GM19099 (cell line): ENCODE results near the gene TAT.

ENCODE experiments used
- POLR2A ChIP-seq: IDR thresholded peaks from 3 replicates; pipeline ENCODE4 v1.6.1; 2011; ENCODE audit warnings: low read depth; ENCODE audit not compliant: insufficient read length; ENCODE audit errors: extremely low read depth

The TAT gene

DNA sequence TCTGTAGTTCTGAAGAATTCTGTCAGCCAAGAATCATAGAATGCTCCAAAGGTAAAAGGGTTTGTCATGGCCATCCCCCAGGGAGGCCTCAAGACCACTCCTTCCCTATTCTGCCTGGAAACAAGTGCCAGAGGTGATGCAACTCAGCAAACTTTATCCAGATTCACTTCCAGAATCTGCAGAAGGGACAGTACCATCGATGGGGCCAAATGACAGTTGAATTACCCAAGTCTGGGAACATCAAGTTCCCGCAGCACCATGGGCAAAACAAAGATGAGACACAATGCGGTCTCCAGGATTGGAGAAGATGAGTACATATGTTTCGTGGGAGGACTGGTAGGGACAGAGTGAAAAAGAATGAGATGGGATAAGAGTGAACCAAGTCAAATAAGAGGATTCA, 13.7 kb upstream of the TAT start:
- TF ChIP-seq POLR2A = no peak

DNA sequence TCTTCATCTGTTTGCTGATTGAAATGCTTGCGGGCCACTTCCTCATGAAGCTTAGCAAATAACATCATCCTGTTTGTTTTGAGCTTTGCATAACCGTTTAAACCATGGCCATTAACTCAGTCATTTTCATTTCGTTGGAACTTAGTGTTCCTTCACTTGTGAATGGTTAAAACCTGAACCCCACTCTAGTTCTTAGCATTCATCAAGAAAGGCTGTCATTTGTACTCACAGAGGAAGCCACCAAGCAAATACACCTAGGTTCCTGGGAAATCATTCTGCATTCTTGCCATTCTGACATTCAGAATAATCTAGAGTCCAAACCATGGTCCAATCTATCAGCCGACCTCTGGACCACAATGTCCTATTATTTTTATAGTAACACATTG, 8.4 kb upstream of the TAT start:
- no peak for TF ChIP-seq POLR2A

DNA sequence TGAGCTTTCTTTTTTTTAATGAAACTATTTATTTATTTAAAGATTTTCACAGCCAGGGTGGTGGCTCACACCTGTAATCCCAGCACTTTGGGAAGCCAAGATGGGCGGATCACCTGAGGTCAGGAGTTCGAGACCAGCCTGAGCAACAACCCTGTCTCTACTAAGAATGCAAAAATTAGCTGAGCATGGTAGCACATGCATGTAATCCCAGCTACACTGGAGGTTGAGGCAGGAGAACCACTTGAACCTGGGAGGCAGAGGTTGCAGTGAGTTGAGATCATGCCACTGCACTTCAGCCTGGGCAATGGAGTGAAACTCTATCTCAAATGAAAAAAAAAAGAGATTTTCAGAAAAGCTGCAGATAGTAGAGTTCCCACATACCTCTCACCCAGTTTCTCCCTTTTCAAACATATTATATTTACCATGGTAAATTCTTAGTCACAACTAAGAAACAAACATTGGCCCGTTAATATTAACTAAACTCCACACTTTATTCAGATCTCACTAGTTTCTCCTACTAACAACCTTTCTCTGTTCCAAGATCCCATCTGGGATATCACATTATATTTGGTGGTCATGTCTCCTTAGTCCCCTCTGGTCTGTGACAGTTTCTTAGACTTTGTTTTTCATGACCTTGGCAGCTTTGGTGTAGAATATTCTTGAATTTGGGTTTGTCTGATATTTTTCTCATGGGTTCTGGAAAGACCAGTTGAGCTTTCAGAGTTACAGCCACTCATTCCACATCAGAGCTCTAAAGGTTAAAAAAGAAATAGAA, 7.8 kb upstream of the TAT start:
- TF ChIP-seq POLR2A = no peak

DNA sequence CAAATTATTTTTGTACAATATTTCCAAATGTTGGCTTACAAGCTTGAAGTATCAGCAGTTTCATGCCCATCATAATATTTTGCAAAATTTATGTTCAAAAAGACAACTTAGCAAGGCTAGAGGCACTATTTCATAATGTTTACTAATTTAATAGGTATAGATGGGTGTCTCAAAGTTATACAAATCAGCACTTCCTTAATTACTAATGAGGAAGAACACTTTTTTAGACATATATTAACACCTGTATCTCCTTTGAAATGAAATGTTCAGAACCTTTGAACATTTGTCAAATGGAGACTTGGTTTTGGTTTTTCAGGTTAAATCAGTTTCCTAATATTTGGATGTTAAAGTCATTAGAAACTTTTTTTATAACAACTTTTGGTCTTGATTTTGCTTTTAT, 2.2 kb downstream of the TAT start:
- no peak for TF ChIP-seq POLR2A

DNA sequence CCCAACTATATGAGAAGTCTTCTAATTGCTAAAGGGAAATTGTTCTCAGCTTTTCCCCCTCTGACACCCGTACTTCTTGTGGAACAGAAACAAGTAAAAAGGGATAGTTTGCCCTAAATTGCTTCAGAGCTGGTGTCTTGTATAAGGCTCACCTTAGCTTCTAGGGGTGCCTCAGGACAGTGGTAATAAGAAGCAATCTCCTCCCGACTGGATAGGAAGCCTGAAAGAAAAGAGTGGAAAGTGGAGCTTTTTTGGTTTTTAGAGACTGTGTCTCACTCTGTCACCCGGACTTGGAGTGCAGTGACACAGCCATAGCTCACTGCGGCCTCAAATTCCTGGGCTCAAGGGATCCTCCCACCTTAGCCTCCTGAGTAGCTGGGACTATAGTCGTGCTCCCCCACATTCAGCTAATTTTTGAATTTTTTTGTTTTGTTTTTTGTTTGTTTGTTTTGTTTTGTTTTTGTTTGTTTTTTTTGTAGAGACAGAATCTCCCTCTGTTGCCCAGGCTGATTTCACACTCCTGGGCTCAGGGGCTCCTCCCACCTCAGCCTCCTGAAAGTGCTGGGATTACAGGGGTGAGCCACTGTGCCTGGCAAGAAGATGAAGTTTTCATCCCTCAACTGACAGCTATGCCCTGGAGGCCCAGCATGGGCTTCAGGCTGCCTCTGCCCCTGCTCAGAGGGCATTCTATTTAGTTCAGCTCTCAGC, 3.4 kb downstream of the TAT start:
- no peak for TF ChIP-seq POLR2A

DNA sequence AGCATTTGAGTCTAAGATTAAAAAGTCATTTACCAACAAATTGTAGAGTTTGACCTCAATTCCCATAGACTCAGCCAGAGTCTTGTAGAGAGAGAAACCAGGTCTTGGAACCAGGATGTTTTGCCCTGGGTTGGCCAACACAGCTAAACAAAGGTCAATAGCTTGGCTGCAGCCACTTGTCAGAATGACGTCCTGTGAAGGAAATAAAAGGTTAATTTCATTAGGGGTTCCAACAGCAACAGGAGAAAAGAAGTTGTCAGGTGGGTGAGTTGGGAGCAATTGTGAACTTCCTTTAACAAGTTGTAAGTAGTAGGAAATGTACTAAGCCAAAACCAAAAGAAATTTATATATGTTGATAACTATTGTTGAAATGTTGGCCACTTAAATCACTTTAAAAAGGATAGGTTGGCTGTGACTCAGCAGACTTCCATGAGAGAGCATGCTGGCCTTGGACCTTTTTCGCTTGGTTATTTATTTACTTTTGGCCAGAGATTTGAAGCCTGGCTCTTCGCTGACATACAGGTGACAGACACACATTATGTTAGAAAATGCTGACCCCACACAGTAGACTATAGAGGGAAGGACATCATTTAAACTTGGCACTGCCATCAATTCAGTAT, 4.3 kb downstream of the TAT start:
- TF ChIP-seq POLR2A = no peak

DNA sequence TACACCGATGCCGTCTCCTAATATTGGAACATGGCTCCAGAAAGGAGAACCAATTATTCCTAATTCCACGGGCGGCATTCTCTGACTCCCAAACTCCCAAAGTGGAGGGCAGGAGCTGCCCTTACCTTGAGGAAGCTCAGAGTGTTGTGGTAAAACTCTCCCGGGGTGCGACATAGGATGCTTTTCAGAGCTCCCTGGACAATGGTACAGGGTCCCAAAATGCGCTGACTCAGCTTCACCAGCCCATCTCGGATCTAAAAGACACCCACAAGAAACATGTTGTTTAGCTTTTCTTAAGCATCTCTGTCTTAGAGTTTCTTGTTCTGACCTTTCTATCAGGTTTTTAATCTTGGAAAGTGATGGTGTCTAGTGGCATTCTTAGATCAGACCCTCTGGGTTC, 6.7 kb downstream of the TAT start:
- TF ChIP-seq POLR2A = no peak

DNA sequence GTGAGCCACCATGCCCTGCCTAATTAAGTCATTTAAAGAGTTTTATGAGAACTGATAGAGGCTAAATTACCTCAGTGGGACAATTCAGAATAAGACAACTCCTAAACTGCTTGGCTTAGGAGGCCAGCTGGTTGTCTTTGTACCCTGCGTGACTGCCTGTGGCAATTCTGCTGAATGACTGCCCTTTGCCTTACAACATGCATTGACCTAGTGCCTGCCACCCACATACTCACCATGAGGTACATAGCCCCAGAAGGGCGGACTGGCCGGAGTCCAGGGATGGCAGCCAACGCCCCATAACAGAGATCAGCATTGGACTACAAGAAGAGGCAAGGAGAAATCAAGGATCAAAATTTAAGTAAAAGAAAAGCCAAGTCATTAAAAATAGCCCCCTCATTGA, 7.3 kb downstream of the TAT start:
- no peak for TF ChIP-seq POLR2A

DNA sequence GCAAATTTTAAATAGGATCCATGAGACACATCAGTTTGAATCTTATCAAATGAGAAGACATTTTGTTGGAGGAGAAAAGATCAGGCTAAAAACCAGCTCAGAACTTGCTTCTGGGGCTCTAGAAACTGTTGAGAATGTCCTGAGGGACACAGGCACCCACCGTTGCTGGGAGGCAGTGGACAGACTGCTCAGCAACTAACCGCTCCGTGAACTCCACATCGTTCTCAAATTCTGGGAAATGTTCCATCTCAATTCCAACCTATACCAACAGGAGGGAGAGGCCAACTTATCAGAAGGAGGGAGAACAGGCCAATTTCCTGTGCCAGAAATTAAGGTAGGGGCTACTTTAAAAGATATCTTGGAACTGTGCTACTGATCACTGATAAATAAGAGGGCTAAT, 8.3 kb downstream of the TAT start:
- TF ChIP-seq POLR2A = no peak

DNA sequence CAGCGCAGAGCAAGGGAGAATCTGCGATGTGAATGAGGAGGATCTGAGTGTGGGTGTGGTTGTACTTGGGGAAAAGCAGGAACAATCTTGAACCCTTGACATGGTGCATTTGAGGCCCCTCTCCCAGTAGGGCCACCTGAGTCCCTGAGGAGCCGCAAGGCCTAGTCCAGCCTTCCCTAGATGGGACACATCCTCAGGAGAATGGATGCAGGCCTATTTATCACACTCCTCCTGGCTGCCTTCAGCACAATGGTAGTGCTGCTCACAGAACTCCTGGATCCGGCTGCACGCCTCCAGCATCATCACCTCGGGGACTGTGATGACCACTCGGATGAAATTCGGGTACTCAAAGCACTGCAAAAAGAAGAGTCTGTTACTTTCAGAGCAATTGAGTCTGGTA, 9.0 kb downstream of the TAT start:
- no peak for TF ChIP-seq POLR2A

DNA sequence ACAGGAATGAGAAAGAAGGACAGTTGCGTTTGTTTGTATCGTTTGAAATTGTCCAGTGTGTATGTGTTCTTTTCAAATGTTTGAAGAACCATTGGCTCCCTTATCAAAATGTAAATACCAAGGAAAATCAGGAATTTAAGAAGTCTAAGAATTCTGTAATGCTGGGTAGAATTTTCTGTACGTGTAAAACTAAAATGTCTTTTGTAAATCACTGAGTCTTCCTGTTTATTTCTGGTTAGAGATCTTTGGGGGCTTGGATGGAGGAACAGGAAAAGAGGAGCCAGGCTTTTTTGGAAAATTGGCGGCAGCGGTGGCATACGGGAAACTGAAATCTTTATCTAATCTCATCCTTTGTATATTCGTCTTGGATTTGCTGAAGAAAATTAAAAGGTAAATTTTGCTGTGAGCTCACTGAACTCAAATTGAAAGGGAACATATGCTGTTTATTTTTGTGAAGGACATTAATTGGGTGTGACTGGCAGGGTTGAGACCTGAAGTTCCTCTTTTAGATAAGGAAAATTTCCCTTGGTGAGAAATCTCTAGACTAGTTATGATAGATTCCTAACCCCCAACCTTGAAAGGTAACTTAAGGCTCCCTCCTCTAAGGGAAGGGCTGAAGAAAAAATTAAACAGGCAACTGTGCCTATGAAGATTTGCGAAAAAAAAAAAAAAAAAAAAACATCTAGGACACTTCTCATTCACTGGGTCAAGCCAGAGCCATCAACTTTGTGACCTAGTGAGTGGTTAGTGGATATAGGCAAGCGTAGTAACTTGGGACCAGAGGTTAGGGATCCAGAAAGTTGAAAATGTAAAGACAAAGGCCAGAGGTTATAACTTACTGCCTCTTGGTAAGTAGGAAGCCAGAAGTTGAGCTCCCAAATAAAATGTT, 10.8 kb downstream of the TAT start:
- no peak for TF ChIP-seq POLR2A

DNA sequence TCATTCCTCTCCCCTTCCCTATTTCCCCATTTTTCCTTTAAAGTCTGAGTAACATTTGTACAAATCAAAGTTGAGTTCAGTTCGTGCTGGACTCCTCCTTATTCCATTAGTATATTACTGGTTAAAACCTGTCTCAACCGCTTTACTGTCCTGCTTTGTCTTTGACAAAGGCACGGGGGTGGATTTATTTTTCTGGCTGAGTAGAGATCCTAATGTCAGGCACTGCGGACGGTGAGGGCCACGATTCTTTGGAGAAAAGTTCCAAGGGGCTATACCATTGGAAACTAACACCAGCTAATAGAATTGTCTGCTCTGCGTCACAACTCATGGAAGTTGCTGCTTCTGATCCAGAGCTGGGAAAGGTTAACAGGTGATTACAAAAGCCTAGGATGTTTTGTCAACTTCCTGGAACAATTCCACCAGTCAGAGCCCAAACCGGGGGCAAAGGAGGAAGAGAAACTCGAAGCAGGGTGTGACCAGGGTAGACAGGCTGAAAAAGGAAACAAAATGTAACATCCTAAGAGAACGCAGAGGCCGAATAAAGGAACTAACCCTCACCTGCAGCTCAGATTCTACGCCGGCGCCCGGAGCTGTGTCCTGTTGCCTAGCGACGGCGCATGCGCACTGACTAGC, 12.4 kb downstream of the TAT start:
- TF ChIP-seq POLR2A = no peak

DNA sequence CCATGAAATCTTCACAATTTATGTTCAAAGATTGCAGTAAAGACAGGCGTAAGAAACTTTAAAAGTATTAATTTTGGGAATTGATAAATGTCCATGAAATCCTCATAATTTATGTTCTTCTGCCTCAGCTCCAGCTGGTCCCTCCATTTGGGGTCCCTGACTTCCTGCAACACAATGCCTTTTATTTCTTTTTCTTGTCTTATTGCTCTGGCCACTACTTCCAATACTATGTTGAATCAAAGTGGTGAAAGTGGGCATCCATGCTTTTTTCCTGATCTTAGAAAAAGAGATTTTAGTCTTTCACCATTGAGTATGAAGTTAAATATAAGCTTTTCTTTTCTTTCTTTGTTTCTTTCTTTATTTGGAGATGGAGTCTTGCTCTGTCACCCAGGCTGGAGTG, 14.3 kb downstream of the TAT start:
- no peak for TF ChIP-seq POLR2A

DNA sequence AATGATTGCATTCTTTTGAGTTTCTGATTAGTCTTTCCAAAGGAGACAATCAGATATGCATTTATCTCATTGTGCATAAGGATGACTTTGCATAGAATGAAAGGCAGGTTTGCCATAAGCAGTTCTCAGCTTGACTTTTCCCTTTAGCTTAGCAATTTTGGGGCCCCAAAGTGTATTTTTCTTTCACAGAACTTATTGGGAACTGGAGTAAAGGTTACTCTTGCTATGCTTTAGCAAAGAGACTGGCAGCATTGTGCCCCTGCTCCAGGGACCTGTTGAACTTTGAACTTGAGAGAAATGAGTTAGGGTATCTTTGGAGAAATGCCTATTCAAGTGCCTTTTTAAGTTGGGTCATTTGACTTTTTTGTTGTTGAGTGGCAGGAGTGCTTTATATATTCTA, 17.0 kb downstream of the TAT start:
- TF ChIP-seq POLR2A = no peak
